Smooth muscle cell (in vitro differentiated cells): ENCODE measurements around the gene TTLL5. TPM values are rescaled to one million over a fixed set of nuclear protein-coding genes. Genes with fewer than 3 reads are reported as not detected.

Source experiments
- DNase-seq: peaks from one replicate; lab custom pipeline; 2025; ENCODE audit not compliant: unreplicated experiment; lab: John Stamatoyannopoulos, UW
- H2AFZ ChIP-seq: fragments of 200-600 bp; sonication (generic); 2 replicates; pipeline ENCODE4 v1.6.0; 2016; ENCODE audit warnings: antibody characterized with exemption, low read depth, mild to moderate bottlenecking
- H3F3A ChIP-seq: fragments of 200-600 bp; sonication (generic); 2 replicates; pipeline ENCODE4 v1.6.0; 2017; ENCODE audit warnings: antibody characterized with exemption, low read depth
- H3K27ac ChIP-seq: fragments of 200-600 bp; sonication (generic); 2 replicates; pipeline ENCODE4 v1.5.1; 2016; ENCODE audit warnings: low read depth, mild to moderate bottlenecking
- H3K27me3 ChIP-seq: fragments of 200-600 bp; sonication (generic); 2 replicates; pipeline ENCODE4 v1.6.1; 2016; ENCODE audit warnings: low read depth, mild to moderate bottlenecking
- H3K36me3 ChIP-seq: fragments of 200-600 bp; sonication (generic); 2 replicates; pipeline ENCODE4 v1.5.1; 2016; ENCODE audit warnings: low read depth
- H3K4me1 ChIP-seq: fragments of 200-600 bp; sonication (generic); 2 replicates; pipeline ENCODE4 v1.5.1; 2016; ENCODE audit warnings: low read depth
- H3K4me2 ChIP-seq: fragments of 200-600 bp; sonication (generic); 2 replicates; pipeline ENCODE4 v1.6.0; 2016; ENCODE audit warnings: mild to moderate bottlenecking
- H3K4me3 ChIP-seq: fragments of 200-600 bp; sonication (generic); 2 replicates; pipeline ENCODE4 v1.5.1; 2016; ENCODE audit warnings: mild to moderate bottlenecking
- H3K79me2 ChIP-seq: fragments of 200-600 bp; sonication (generic); 2 replicates; pipeline ENCODE4 v1.6.0; 2016; ENCODE audit warnings: low read depth, mild to moderate bottlenecking
- H3K9ac ChIP-seq: fragments of 200-600 bp; sonication (generic); 2 replicates; pipeline ENCODE4 v1.6.0; 2016; ENCODE audit warnings: low read depth
- H3K9me3 ChIP-seq: fragments of 200-600 bp; sonication (generic); replicated peaks from 2 replicates; pipeline ENCODE4 v1.5.1; 2016; ENCODE audit warnings: low read depth
- H4K20me1 ChIP-seq: fragments of 200-600 bp; sonication (generic); 2 replicates; pipeline ENCODE4 v1.6.0; 2016; ENCODE audit warnings: low read depth
- CTCF ChIP-seq: fragments of 200-600 bp; sonication (generic); IDR thresholded peaks from 2 replicates; pipeline ENCODE4 v1.5.1; 2017; ENCODE audit warnings: borderline replicate concordance, mild to moderate bottlenecking, antibody characterized with exemption; ENCODE audit not compliant: insufficient read depth, poor library complexity, severe bottlenecking
- WGBS: methylation state at CpG from one replicate; pipeline ENCODE4 v1.1.7; 2016; ENCODE audit warnings: low lambda C conversion rate; 5-methylcytosine and 5-hydroxymethylcytosine counted together
- polyA plus RNA-seq: library from polyadenylated mRNA; unstranded; fragments of >200 nt; fragmentation: Nextera tagmentation; extraction: Ambion mirVana; gene quantifications from 2 replicates; pipeline ENCODE4 v1.2.1, GENCODE V29; 2016
- total RNA-seq: library from RNA; depleted of rRNA; stranded (reverse); fragments of >200 nt; gene quantifications from 2 replicates; pipeline ENCODE4 v1.2.3, GENCODE V29; 2014

TTLL5 gene
- total and polyA plus RNA-seq, 2 experiments from 2014 or later, result 12.6 to 38.0 TPM

- peaks cover 24% of the 10 kb centered on the region for H3K36me3 ChIP-seq
- no peak overlapping the region for H3K4me2 ChIP-seq
- WGBS, result 91% methylated on average over 3 of the region's 3 CpGs
- no peaks in the 10 kb centered on the region for H4K20me1 ChIP-seq
- H3K27me3 ChIP-seq, result no peaks in the 10 kb centered on the region
- no peaks in the 10 kb centered on the region for H3K9me3 ChIP-seq
- no peak overlapping the region for H2AFZ ChIP-seq
- DNase-seq, result no peak
- H3K4me3 ChIP-seq, result no peak overlapping the region
- no peaks in the 10 kb centered on the region for H3K79me2 ChIP-seq
- no peak for TF ChIP-seq CTCF
- no peak overlapping the region for H3K27ac ChIP-seq
- no peaks in the 10 kb centered on the region for H3K4me1 ChIP-seq
- no peak overlapping the region for H3K9ac ChIP-seq
- H3F3A ChIP-seq, result peaks cover under 1% of the 10 kb centered on the region
These were observed 300.6 kb downstream of the TTLL5 start for GRCh38 chr14:75961662-75962061.

GRCh38 chr14:75967866-75968265, 306.8 kb downstream of the TTLL5 start:
- no peaks in the 10 kb centered on the region for H3K9me3 ChIP-seq
- H2AFZ ChIP-seq, result no peak overlapping the region
- H3K36me3 ChIP-seq, result peaks cover 14% of the 10 kb centered on the region
- H4K20me1 ChIP-seq, result peaks cover 26% of the 10 kb centered on the region
- no peak overlapping the region for H3K4me2 ChIP-seq
- no peaks in the 10 kb centered on the region for H3F3A ChIP-seq
- 100% methylated on average over 3 of the region's 3 CpGs for WGBS
- no peak overlapping the region for H3K9ac ChIP-seq
- H3K79me2 ChIP-seq, result peaks cover 3% of the 10 kb centered on the region
- H3K4me1 ChIP-seq, result no peaks in the 10 kb centered on the region
- no peak overlapping the region for H3K4me3 ChIP-seq
- no peak for DNase-seq
- TF ChIP-seq CTCF, result no peak
- H3K27ac ChIP-seq, result no peak overlapping the region
- no peaks in the 10 kb centered on the region for H3K27me3 ChIP-seq

GRCh38 chr14:75968456-75968855, 307.4 kb downstream of the TTLL5 start:
- Histone ChIP-seq H4K20me1 (peaks cover 32% of the 10 kb centered on the region), H3K4me1 (no peaks in the 10 kb centered on the region), H2AFZ (no peak overlapping the region), H3F3A (no peaks in the 10 kb centered on the region), H3K27ac (no peak overlapping the region), H3K27me3 (no peaks in the 10 kb centered on the region), H3K9ac (no peak overlapping the region), H3K79me2 (peaks cover 3% of the 10 kb centered on the region), H3K36me3 (peaks cover 13% of the 10 kb centered on the region), H3K9me3 (no peaks in the 10 kb centered on the region), H3K4me2 (no peak overlapping the region), H3K4me3 (no peak overlapping the region)
- DNase-seq, result no peak
- 54% methylated on average over 4 of the region's 4 CpGs for WGBS
- TF ChIP-seq CTCF, result no peak

- Histone ChIP-seq H3K4me1 (no peaks in the 10 kb centered on the region), H3K79me2 (peaks cover 6% of the 10 kb centered on the region), H3K36me3 (peaks cover 13% of the 10 kb centered on the region), H3K4me2 (no peak overlapping the region), H3K9ac (no peak overlapping the region), H3F3A (no peaks in the 10 kb centered on the region), H4K20me1 (peaks cover 33% of the 10 kb centered on the region), H3K27ac (no peak overlapping the region), H3K9me3 (no peaks in the 10 kb centered on the region), H3K4me3 (no peak overlapping the region), H3K27me3 (no peaks in the 10 kb centered on the region), H2AFZ (no peak overlapping the region)
- 82% methylated on average over 4 of the region's 4 CpGs for WGBS
- TF ChIP-seq CTCF, result no peak
- DNase-seq, result no peak
These were observed 308.1 kb downstream of the TTLL5 start for GRCh38 chr14:75969126-75969525.
